HG02588 (cell line): Measurements from ENCODE around the gene AGBL4.

Experiments used
- ATAC-seq: cut with Tn5 transposase; IDR thresholded peaks from one replicate; pipeline ENCODE4 v1.9.1; 2021; ENCODE audit warnings: mild to moderate bottlenecking, moderate library complexity; ENCODE audit not compliant: unreplicated experiment

AGBL4 gene

DNA sequence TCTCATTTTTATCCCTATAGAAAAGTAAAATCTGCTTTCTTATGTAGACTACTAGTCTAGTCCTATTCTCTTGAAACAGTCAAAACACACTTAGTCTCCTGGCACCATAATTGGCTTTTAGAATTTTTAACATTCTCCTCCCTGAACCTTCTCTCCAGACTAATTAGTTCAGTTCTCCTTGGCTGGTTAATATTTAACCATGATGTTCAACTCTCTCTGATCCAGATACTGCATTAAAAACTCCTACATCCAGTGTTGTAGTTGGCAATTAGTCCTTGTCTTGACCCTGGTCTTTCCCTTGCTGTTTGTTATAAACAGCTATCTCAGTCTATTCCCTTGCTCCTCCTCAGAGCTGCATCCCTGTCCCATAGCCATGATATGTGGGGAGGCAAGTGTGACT lies 824.2 kb downstream of the AGBL4 start:
- ATAC-seq = no peak

DNA sequence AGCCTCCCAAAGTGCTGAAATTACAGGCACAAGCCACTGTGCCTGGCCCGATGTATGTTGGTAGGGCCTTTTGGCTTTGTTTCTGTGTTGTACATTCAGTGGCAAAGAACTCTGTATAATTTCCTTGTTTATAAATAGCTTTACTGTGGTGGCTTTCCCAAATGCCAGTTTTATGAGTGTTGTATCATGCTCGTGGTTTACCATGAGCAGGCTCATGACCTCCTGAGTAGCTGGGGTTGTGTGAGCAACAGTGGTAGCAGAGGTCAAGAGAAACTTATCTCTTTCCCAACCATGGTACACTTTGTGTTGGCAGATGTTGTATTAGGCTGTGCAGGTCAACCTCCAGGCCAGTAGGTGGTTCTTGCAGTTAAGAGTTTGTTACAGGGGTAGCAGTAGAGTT lies 826.7 kb downstream of the AGBL4 start:
- no peak for ATAC-seq

DNA sequence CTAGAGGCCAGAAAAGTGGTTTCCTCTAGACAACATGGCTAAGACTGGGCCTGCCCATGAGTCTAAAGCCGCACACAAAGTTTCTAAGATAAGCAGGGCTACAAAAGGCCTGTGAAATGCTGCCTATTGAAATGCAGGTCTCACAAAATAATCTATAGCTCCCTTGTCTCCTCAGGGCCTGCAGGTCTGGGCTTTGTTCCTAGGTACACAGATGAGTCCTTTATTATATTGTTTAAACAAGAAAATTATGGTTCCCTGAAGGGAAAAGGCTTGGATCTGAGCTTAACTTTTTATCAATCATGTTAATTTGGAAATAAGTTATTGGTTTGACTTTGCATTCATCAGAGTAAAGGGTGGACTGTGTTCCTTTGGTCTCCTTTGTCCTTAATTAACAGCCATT lies 833.6 kb downstream of the AGBL4 start:
- no peak for ATAC-seq

DNA sequence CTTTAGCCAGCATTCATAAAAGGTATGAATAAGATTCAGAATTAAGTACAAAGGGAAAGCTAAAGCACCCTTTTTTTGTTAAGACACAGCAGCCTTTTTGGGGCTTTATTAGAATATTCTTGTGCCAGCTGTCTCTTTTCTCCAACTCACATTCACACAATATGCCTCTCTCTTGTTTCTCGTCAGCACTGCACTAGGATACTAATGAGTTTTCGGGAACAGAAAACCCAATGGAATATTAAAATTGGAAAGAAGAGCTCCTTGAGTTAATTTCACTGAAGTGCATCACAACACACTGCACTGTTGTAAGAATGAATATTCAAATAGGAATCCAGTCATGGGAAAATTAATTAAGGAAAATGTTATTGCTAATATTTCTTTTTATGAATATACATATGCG lies 836.7 kb downstream of the AGBL4 start:
- ATAC-seq = no peak

DNA sequence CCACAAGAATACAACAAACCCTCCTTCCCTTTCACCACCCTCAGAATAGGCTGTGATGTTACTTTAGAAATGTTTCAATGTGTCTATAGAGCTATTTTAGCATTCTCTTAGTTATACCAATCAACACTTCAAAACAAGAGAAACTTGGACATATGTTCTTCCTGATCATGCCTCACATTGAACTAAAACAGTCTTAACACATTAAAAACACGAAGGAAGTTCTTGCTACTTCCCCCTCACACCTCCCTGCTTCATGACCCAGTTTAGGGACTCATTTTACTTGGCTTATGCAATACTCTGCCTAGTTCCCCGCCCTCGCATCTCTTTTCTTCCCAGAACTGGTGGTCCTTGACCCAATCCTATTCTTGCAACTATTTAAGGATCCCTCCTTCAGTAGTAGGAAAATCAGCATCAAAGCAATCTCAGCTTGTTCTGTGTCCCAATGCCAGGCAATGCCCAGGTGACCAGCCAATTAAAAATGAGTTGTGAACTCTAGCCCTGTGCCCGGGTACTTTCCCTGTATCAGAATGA lies 838.2 kb downstream of the AGBL4 start:
- no peak for ATAC-seq

DNA sequence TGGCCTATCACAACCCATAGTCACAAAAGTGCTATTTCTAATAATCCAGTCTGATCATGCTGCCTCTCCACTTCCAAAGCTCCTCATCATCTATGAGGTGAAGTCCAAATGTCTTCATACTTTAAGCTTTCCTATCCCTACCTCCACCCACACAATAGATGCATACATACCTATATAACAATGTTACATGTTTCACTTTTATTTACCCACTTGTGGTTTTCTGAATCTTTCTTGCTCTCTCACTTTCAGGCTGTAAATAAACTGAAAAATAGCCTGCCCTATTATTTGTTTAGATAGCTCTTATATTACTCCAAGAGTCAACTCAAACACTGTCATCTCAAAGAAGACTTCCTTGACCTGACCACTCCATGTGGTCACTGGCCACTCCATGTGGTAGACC lies 840.3 kb downstream of the AGBL4 start:
- ATAC-seq = no peak

DNA sequence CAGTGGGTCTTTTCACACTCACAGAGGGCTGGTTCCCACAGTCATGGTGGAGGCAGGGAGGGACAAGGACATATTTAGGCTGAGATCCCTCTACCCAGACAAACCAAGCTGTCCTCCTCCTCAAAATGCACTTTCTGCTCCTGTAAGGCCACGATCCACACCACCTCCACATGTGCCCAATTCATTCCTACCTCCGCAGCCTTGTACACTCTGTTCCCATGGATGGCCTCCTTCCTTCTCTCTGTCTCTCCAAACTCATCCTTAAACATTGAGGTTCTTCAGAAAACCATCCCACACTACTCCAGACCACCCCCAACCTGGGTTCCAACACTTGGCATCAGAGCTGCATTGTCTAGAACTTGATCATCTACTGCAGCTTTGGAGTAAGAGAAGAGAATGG lies 842.7 kb downstream of the AGBL4 start:
- no peak for ATAC-seq

DNA sequence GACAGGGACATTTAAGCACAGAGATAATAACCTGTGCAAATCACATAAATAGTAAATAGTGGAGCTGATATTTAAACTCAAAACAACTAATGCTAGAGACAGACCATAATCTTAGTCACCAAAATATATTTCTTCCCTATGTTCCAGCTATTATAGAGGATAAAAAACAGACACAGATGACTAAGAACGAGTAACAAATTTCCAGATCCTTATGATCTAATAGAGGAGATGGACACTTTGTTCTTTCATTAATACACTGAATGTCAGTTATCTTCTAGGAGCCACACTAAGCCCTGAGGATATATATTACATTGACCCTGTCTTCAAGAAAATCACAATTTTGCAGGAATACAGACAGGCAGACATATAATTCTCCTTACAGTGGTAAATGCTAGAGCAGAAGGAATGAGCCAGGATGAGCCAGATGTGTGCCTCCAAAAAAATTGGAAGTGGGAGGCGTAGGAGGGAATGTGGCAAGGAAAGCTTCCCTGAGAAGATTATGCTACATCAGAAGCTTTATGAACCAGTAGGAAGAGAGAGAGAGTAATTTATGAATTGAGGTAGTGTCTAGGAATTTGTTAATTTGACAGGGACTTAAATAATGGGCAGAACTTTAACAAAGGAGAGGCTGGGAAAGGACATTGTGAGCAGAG lies 851.7 kb downstream of the AGBL4 start:
- no peak for ATAC-seq

DNA sequence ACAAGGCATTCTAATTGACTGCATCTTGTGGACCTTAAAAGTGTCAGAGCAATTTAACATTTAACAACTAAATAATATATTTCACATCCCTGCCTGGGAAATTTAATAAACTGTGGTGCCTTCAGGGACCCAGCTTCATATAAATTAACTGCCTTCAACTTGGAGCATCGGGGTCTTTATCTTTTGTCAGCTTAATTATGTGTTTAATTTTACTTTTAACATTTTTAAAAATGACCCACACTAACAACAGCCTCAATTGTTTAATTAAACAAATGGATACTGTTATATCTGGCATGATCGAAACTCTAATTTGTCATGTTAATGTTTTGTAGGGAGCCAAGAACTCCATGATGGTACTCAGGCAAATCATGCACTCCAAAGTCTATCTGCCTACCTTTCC lies 857.7 kb downstream of the AGBL4 start:
- ATAC-seq = no peak

DNA sequence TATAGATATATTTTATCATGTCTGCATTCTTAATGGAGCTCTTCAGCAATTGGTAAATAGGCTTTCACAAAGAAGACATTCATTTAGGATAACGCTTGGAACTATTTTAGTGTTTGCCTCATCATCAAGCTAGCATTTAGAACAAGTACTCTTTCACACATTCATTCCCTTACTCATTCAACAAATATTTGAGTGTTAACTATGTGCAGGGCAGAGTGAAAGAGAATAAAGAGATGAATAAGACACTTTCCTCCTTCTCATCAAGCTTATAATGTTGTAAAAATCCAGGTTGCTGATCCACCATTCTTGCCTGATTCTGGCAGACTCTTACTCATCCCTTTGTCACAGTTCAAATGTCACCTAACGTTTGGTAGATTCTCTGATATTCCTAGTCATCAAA lies 860.7 kb downstream of the AGBL4 start:
- no peak for ATAC-seq

DNA sequence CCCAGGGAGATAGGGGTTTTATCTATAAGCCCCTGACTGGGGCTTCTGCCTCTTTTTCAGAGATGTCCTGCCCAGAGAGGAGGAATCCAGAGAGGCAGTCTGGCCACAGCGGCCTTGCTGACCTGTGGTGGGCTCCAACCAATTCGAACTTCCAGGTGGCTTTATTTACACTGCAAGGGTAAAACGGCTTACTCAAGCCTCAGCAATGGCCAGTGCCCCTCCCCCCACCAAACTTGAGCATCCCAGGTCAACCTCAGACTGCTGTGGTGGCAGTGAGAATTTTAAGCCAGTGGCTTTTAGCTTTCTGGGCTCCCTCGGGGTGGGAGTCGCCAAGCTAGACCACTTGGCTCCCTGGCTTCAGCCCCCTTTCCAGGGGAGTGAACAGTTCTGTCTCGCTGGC lies 863.1 kb downstream of the AGBL4 start:
- no peak for ATAC-seq

DNA sequence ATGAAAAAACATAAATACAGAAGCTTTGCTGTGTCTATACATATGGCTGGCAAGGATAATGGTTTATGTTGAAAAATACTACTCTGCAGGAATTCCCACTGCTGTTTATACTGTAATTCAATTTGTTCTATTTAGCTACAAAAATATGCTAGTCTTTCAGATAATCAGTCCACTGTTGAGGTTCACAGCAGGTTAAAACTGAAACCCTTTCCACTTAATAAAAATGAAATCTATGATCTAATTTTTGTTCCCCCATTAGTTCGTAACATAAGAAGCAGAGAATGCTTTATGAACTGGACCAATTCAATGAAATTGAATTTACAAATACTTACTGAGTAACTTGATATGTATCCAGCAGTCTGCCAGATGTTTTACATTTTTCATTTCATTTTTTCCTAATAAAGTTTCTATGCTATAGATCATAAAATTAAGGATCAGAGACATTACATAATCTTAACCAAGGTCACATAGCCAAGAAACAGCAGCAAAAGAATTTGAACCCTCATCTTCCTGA lies 887.0 kb downstream of the AGBL4 start:
- ATAC-seq = no peak

DNA sequence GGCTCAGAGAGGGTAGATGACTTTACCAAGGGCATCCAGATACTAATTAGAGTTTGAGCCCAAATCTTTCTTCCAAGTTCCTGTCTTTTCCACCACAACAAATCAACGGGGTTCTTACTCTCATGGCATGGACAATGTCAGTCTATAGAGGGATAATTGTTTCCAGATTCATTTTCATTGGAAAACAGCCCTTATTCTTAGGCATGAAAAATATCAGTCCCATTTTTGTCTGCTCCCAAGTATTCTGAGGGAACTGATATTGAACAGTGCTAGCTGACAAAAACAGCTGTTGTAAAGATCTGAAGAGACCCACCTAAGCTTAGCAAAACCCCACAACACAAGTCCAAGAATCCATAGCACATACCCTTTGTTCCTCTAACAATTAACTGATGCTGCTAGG lies 898.0 kb downstream of the AGBL4 start:
- no peak for ATAC-seq

DNA sequence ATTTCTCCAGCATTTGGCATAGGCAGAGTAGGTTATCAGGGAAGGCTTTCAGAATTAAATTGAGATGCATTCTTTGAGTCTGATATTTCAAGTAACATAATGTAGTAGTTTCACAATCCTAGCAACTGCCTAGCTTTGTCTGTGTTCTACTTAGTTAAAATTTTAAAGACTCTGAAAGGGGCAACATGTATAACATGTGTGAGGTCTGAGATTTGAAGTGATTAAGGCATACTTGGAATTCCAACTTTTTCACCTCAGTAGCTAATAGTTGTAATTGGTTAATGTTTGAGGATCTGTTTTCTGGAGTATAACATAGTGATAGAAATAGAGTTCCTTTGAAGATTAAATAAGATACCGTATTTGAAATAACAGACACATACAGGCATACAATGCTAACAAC lies 911.8 kb downstream of the AGBL4 start:
- ATAC-seq = no peak

DNA sequence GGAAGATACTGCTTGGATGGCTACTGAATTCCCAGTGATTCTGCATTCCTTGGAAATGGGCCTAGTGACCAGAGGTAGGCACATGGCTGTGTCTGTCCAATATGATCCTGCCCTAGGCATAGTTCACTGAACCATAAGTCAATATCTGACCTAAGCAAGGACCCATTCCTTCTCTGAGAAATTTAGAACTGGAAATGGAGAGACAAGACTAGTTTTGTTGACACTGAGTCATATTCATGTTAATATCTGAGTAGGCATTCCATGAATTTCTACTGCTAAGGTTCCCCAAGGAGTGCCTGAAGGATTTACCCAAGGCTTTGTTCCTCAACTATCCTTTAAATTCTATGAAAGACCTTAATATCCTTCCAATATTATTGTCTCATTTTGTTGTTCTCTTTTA lies 917.3 kb downstream of the AGBL4 start:
- no peak for ATAC-seq

DNA sequence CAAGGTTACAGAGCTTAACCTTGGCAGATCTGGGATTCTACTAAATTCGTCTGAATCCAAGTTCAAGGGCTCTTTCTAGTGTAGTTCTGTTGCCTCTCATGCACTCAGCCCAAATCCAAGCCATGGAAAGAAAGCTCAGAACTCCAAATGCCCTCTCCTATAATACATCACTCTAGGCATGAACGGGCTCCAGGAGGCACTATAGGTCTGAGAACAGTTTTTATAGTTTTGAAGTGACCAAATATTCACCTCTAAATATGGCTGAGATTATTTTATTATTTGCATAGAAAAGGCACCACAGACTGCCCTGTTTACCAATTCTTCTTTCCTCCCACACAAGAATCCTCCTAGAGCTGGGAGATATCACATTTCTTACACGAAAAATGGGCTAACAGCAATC lies 919.2 kb downstream of the AGBL4 start:
- ATAC-seq = no peak

DNA sequence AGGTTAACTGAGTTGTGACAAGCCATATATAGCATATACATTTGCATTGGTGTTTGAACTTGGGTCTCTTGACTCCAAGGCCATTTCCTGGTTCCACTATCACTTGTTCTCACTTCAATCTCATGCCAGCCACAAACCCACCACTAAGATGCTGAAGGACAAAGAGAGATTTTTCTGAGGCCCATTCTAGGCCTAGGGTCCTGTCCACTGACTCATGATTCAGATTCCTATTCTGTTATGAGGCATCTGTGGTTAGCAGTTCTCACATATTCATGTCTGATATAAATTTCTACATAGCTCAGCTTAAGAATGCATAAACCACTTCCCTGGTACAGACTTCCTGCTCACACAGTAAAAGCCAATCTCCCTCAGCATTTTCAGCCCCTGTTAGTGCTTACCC lies 921.0 kb downstream of the AGBL4 start:
- ATAC-seq = peak; percentile 51

DNA sequence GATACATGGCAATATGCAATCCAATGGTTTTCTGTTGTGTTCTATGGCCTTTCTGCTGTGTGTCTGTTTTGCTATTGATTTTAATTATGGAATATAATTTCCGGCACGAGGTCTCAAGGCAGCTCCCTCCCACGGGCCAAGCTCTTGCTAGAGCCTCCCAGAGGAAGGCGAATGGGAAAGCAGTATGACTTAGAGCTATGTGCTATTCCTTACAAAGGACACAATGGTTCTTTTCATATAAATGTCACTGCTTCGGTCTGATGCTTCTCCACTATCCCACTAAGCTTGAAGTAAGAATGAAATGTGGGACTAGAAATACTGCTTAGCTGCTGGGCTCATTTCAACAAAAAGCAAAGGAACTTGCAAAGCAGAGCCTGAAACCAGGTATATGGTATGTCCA lies 924.9 kb downstream of the AGBL4 start:
- ATAC-seq = no peak

DNA sequence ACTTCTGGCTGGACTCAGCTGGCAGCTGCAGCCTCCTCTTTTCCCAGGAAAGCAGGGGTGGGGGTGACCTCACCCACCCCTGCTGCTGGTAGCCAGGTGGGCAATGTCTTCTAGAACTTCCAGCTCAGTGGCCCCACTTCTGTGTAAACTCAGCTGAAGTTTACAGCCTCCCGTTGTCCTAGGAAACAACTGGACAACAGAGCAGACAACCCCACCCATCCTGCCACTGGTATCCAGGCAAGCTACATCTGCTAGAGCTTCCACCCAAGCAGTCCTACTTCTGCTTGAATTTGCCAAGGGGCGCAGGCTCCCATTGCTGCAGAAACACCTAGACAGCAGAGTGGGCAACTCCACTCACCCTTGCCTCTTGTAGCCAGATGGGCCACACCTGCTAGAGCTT lies 937.4 kb downstream of the AGBL4 start:
- ATAC-seq = no peak

DNA sequence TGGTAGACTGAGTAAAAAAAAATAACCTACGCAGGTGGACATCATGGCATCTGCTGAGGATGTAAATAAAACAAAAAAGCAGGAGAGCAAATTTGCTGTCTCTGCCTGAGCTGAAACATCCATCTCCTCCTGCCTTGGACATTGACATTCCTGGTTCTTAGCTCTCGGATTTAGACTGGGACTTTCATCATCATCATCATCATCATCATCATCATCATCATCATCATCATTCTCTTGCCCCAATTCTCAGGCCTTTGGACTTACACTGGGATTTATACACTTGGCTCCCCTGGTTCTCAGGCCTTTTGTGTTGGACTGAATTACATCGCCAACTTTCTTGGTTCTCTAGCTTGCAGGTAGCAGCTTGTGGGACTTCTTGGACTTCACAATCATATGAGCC lies 938.7 kb downstream of the AGBL4 start:
- no peak for ATAC-seq

DNA sequence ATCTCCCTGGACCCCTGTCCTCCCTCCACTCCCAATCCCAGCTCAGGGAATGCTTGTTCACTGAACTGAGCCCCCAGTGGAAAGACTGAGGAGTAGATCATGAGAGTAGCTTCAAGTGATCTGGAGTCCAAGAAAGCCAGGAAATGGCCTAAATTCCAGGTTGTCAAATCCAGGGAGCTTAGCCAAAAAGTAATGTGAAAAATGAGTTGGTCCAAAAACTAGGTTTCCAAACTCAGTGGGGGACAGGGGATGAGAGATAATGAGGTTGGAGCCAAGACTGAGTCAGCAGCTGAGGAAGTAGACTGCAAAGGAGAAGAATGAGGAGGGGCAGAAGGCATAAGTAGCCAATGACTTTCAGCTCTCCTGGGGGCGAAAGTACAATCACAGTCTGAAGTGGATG lies 963.0 kb downstream of the AGBL4 start:
- ATAC-seq = no peak

DNA sequence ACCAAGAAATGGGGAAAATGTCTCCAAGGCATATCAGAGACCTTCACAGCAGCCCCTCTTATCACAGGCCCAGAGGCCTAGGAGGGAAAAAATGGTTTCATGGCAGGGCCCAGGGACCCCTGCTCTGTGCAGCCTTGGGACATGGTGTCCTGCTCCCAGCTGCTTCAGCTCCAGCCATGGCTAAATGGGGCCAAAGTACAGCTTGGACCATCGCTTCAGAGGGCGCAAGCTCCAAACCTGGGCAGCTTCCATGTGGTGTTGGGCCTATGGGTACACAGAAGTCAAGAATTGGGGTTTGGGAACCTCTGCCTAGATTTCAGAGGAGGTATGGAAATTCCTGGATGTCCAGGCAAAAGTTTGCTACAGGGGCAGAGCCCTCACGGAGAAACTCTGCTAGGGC lies 964.7 kb downstream of the AGBL4 start:
- no peak for ATAC-seq

DNA sequence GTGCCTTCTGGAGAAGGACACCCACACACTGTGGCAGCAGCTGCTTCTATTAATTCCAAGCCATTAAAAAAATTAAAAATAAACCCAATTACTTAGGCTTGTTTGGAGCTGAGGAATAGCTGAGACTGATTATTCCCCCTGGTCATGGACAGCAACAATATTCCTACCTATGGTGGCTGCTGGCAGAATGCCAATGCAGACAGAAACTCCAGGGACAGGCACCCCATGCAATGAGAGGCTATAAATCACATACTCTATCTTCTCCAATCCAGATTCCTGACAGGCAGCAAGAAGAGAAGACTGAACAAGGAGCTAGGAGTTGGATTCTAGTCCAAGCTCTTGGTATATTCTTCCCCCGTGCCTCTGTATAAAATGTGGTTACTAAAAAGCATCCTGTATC lies 971.7 kb downstream of the AGBL4 start:
- no peak for ATAC-seq
